ENCODE data around the gene NCOR1. TPM values are rescaled to one million over a fixed set of nuclear protein-coding genes. Genes with fewer than 3 reads are reported as not detected.
A peak's percentile ranks its signal among the peaks of the same experiment; 100 is the strongest.

Gene NCOR1
- total and polyA plus RNA-seq, 9 of the 15 experiments (the other 6 are each of a cell fraction or from before 2014, with no cell fraction given): 20.2 to 66.5 (median 50.9) TPM

GRCh38 chr17:15999141-15999973 is 216.0 kb downstream of the NCOR1 start, which contains the start of the genes TTC19 and ZSWIM7 (continued):
- TF ChIP-seq NFRKB (IDR thresholded peaks at IDR 0.05; ENCODE audit: low read depth) (0 out of 2 replicates have a peak, but pooled peaks have one; percentile 26), ZBTB12 (CRISPR knock-in tag; IDR thresholded peaks at IDR 0.05) (peak; percentile 95), IRF1 (CRISPR knock-in tag; IDR thresholded peaks at IDR 0.05; ENCODE audit: borderline replicate concordance) (no peak), MAZ (CRISPR knock-in tag; conservative IDR thresholded peaks at IDR 0.05 in 1 of 2, IDR thresholded peaks at IDR 0.05 in 1 of 2) (peak; percentile 86 to 91), TEAD2 (tag; IDR thresholded peaks at IDR 0.05) (no peak), ZHX1 (conservative IDR thresholded peaks at IDR 0.05; ENCODE audit: low read length) (no peak), ZNF512 (tag; IDR thresholded peaks at IDR 0.05) (no peak), ZNF76 (CRISPR knock-in tag; IDR thresholded peaks at IDR 0.05; ENCODE audit: borderline replicate concordance) (no peak), DIDO1 (tag; IDR thresholded peaks at IDR 0.05; ENCODE audit: low read depth) (no peak), SREBF2 (CRISPR knock-in tag; IDR thresholded peaks at IDR 0.05) (no peak), JUND (IDR thresholded peaks at IDR 0.05; ENCODE audit: borderline replicate concordance, low read depth, low read length) (peak; percentile 66), JUND (tag; IDR thresholded peaks at IDR 0.05; ENCODE audit: borderline replicate concordance, low read depth, low read length) (peak; percentile 50; the same call in 1 of the 3 replicates), ZNF184 (CRISPR knock-in tag; IDR thresholded peaks at IDR 0.05) (no peak), L3MBTL2 (IDR thresholded peaks at IDR 0.05) (peak; percentile 93), MCM3 (IDR thresholded peaks at IDR 0.05) (no peak), DPF2 (IDR thresholded peaks at IDR 0.05) (no peak; the same call in 1 of the 2 replicates), DMBX1 (CRISPR knock-in tag; IDR thresholded peaks at IDR 0.05; ENCODE audit: borderline replicate concordance) (no peak), FOXA3 (CRISPR knock-in tag; conservative IDR thresholded peaks at IDR 0.05 in 1 of 2, IDR thresholded peaks at IDR 0.05 in 1 of 2) (no peak), POLR2AphosphoS2 (IDR thresholded peaks at IDR 0.05; ENCODE audit: low read length) (no peak), MBD2 (IDR thresholded peaks at IDR 0.05; ENCODE audit: borderline replicate concordance, low read depth) (peak; percentile 49; the same call in 1 of the 2 replicates), ASH1L (IDR thresholded peaks at IDR 0.05; ENCODE audit: borderline replicate concordance, low read depth, partially characterized antibody) (no peak), ZFP1 (CRISPR knock-in tag; IDR thresholded peaks at IDR 0.05) (no peak)
